ENCODE results near the gene YEATS4.

DNA sequence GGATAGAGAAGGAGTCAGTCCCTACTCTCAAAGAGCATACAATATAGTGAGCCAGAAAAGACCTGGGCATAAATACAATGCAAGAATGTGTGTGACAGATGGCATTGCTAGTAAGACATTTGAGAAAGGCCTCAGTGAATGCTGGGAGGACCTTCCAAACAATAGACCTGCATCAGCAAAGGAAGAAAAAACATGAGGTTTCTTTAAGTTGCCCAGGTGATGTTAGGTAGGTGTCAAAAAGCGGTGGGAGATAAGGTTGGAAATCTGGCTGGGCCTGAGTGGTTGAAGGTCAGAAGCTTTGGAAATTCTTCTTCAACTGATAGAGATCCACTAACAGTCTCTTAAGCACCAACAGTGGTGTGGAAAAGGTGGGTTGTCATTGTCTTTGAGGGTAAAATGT is 60.2 kb downstream of the YEATS4 start:
- no peak for TF ChIP-seq CTCF (IDR thresholded peaks at IDR 0.05; ENCODE audit: insufficient read depth, low read length)
- no peak for TF ChIP-seq POLR2AphosphoS5 (IDR thresholded peaks at IDR 0.05; ENCODE audit: low read depth)
- TF ChIP-seq GABPA (IDR thresholded peaks at IDR 0.05; ENCODE audit: low read depth), result no peak
- TF ChIP-seq, protein P1, sequence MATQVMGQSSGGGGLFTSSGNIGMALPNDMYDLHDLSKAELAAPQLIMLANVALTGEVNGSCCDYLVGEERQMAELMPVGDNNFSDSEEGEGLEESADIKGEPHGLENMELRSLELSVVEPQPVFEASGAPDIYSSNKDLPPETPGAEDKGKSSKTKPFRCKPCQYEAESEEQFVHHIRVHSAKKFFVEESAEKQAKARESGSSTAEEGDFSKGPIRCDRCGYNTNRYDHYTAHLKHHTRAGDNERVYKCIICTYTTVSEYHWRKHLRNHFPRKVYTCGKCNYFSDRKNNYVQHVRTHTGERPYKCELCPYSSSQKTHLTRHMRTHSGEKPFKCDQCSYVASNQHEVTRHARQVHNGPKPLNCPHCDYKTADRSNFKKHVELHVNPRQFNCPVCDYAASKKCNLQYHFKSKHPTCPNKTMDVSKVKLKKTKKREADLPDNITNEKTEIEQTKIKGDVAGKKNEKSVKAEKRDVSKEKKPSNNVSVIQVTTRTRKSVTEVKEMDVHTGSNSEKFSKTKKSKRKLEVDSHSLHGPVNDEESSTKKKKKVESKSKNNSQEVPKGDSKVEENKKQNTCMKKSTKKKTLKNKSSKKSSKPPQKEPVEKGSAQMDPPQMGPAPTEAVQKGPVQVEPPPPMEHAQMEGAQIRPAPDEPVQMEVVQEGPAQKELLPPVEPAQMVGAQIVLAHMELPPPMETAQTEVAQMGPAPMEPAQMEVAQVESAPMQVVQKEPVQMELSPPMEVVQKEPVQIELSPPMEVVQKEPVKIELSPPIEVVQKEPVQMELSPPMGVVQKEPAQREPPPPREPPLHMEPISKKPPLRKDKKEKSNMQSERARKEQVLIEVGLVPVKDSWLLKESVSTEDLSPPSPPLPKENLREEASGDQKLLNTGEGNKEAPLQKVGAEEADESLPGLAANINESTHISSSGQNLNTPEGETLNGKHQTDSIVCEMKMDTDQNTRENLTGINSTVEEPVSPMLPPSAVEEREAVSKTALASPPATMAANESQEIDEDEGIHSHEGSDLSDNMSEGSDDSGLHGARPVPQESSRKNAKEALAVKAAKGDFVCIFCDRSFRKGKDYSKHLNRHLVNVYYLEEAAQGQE (IDR thresholded peaks at IDR 0.05; ENCODE audit: insufficient replicate concordance, low read depth), result no peak
- TF ChIP-seq SPI1 (IDR thresholded peaks at IDR 0.05; ENCODE audit: borderline replicate concordance, low read depth), result no peak
